ENCODE results near the gene IL32.
A peak's percentile ranks its signal among the peaks of the same experiment; 100 is the strongest.
"Not testable (repeated sequence)": the region's sequence is repeated elsewhere in the genome, so short reads cannot be mapped to it uniquely, and the experiment has no call there.

IL32 gene

DNA sequence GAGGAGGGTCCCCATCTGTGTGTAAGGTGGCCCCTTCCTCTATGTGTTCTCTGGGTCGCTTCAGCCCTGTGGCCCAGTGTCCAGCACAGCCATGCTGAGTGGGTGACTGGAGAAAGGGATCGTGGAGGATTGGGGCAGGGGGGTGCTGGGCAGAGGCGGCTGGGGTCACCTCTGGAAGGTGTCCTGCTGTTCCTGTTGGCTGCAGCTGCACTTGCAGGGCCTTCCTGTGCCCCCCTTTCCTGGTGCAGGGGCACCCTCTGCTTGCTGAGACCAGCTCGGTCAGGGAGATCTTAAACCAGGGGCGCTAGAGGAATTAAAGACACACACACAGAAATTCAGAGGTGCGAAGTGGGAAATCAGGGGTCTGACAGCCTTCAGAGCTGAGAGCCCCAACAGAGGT, 11.1 kb downstream of the IL32 start:
- no peak overlapping the region for H3K27ac ChIP-seq
- H3K4me3 ChIP-seq: no peak overlapping the region
- no peak for DNase-seq (ENCODE audit: low spot score)
- TF ChIP-seq, protein P1, sequence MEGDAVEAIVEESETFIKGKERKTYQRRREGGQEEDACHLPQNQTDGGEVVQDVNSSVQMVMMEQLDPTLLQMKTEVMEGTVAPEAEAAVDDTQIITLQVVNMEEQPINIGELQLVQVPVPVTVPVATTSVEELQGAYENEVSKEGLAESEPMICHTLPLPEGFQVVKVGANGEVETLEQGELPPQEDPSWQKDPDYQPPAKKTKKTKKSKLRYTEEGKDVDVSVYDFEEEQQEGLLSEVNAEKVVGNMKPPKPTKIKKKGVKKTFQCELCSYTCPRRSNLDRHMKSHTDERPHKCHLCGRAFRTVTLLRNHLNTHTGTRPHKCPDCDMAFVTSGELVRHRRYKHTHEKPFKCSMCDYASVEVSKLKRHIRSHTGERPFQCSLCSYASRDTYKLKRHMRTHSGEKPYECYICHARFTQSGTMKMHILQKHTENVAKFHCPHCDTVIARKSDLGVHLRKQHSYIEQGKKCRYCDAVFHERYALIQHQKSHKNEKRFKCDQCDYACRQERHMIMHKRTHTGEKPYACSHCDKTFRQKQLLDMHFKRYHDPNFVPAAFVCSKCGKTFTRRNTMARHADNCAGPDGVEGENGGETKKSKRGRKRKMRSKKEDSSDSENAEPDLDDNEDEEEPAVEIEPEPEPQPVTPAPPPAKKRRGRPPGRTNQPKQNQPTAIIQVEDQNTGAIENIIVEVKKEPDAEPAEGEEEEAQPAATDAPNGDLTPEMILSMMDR (IDR thresholded peaks at IDR 0.05): no peak

DNA sequence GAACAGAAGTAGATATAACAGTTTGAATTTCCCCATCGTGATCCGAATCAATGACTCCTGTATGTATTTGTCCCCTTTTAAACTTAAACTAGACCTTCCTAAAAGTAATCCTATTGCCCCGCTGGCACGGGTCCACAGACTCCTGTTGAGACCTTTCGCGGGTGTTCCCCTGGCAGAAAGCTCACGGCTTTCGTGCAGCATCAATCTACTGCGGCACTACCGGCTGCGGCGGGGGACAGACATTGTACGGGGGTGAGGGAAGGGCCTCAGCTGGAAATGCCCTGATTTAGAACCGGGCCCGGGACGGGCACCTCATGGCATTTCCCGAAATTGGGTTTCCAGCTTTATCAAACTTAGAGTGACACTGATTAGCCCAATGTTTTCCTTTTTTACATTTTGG, 14.6 kb downstream of the IL32 start:
- H3K4me3 ChIP-seq: no peak overlapping the region
- TF ChIP-seq, protein P1 (IDR thresholded peaks at IDR 0.05): no peak
- no peak overlapping the region for H3K27ac ChIP-seq
- no peak for DNase-seq (ENCODE audit: low spot score)

GRCh38 chr16:3081957-3082356, 16.5 kb downstream of the IL32 start:
- H3K27ac ChIP-seq; DNase-seq (ENCODE audit: low spot score); H3K4me3 ChIP-seq: not testable (repeated sequence)

DNA sequence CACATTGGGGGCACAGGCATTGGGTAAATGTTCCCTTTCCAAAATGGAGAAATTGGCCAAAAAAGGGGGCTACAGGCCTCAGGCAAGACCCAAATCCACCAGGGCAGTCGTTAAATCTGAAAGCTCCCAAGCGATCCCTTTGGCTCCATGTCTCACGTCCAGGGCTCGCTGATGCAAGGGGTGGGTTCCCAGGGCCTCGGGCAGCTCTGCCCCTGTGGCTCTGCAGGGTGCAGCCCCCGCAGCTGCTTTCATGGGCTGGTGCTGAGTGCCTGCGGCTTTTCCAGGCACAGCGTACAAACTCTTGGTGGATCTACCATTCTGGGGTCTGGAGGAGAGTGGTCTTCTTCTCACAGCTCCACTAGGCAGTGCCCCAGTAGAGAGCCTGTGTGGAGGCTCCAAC, 18.0 kb downstream of the IL32 start:
- not testable (repeated sequence) for H3K4me3 ChIP-seq; H3K27ac ChIP-seq; DNase-seq (ENCODE audit: low spot score)

GRCh38 chr16:3084491-3084890, 19.1 kb downstream of the IL32 start:
- H3K4me3 ChIP-seq: no peak overlapping the region
- DNase-seq (ENCODE audit: low spot score): no peak
- TF ChIP-seq, protein P1 (IDR thresholded peaks at IDR 0.05): no peak
- no peak overlapping the region for H3K27ac ChIP-seq

- Histone ChIP-seq H3K27ac (no peak overlapping the region), H3K4me3 (no peak overlapping the region)
- TF ChIP-seq, protein P1 (IDR thresholded peaks at IDR 0.05): no peak
- no peak for DNase-seq (ENCODE audit: low spot score)
Measured at GRCh38 chr16:3084969-3085670, 19.7 kb downstream of the IL32 start.

GRCh38 chr16:3085868-3086595, 20.6 kb downstream of the IL32 start:
- Histone ChIP-seq H3K4me3 (peak overlapping the region; percentile 55), H3K27ac (peak overlapping the region in 1 of 2 donors; percentile 63)
- DNase-seq (ENCODE audit: low spot score): no peak
- TF ChIP-seq, protein P1 (IDR thresholded peaks at IDR 0.05): no peak

DNA sequence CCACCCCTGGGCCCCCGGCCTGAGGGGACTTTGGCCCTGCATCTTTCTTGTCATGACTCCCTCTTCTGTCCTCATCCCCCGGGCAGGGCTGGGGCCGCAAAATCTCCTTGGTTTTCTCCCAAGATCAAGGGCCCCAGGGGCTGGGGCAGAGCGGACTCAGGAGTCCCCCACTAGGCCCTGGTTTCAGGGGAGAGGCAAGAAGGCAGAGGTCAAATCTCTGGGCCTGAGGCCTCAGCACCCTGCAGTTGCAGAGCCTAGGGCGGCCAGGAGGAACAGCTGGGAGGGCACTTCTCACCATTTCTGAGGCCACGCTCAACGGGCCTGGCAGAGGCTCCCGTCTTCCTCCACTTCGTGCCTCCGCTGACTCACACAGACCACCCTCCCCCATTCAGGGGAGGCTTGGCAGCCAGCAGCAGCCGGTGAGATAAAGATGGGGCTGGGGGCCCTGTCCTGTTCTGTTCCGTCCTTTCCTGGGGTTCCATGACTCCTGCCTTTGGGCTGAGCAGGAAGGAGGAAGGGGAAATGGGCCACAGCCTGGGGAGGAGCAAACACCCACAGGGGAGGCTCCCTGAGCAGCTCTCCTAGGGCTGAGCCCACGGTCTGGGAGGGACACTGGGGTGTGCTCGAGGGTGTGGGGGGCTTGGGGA, 21.3 kb downstream of the IL32 start:
- DNase-seq (ENCODE audit: low spot score): no peak
- TF ChIP-seq, protein P1 (IDR thresholded peaks at IDR 0.05): no peak
- H3K27ac ChIP-seq: peak overlapping the region in 1 of 2 donors; percentile 63

More for the DNA sequence above, 21.3 kb downstream of the IL32 start:
- H3K4me3 ChIP-seq: peak overlapping the region; percentile 55
